Activated CD4-positive, alpha-beta memory T cell treated with anti-CD3 and anti-CD28 coated beads, Interleukin-2, amount 10 ng/mL, durations not matched to agents 7 days and 5 days (primary cell): ENCODE measurements around the gene NTNG2. TPM values are rescaled to one million over a fixed set of nuclear protein-coding genes. Genes with fewer than 3 reads are reported as not detected.

Source experiments
- CTCF ChIA-PET: fragments of 350-600 bp; sonication (Branson Sonifier 250); formaldehyde crosslinking; loops from one replicate; lab custom pipeline; 2021; ENCODE audit warnings: antibody characterized with exemption, inconsistent platforms; lab: Charles Lee
- POLR2A ChIA-PET: fragments of 350-600 bp; sonication (Branson Sonifier 250); formaldehyde crosslinking; loops from one replicate; lab custom pipeline; 2021; ENCODE audit warnings: antibody characterized with exemption; lab: Charles Lee
- DNase-seq: peaks from one replicate; pipeline ENCODE4 v3.0.0-alpha.2; 2020
- H3K27ac Mint-ChIP-seq: one replicate; pipeline ENCODE4 v1.8.0; 2021; ENCODE audit warnings: mild to moderate bottlenecking, mixed read lengths
- H3K27me3 Mint-ChIP-seq: one replicate; pipeline ENCODE4 v1.8.0; 2021; ENCODE audit warnings: mixed read lengths
- H3K36me3 Mint-ChIP-seq: one replicate; pipeline ENCODE4 v1.8.0; 2021; ENCODE audit warnings: low read depth, mixed read lengths
- H3K4me1 Mint-ChIP-seq: one replicate; pipeline ENCODE4 v1.8.0; 2021; ENCODE audit warnings: mixed read lengths
- H3K4me3 Mint-ChIP-seq: one replicate; pipeline ENCODE4 v1.8.0; 2021; ENCODE audit warnings: mild to moderate bottlenecking, mixed read lengths
- H3K9me3 Mint-ChIP-seq: one replicate; pipeline ENCODE4 v1.8.0; 2021; ENCODE audit warnings: mixed read lengths
- total RNA-seq, 2 experiments: library from RNA; stranded (reverse); gene quantifications; one replicate each; pipeline ENCODE4 v1.2.3, GENCODE V29; 2021

NTNG2 gene
- total RNA-seq, 2 experiments from 2014 or later, result 5.9 to 7.3 TPM

GRCh38 chr9:132151118-132151517 is 10.7 kb upstream of the NTNG2 start:
- POLR2A ChIA-PET, result no interaction called here
- no peaks in the 10 kb centered on the region for H3K9me3 Mint-ChIP-seq
- peaks cover 45% of the 10 kb centered on the region for H3K27me3 Mint-ChIP-seq
- CTCF ChIA-PET, result interaction anchor here (0.9 kb wide), 1 partner anchor 19 kb away, joined by 3 read pairs; no protein-coding TSS in a partner anchor
- no peak for DNase-seq
- H3K27ac Mint-ChIP-seq, result no peak overlapping the region
- no peak overlapping the region for H3K4me3 Mint-ChIP-seq
- H3K36me3 Mint-ChIP-seq, result no peaks in the 10 kb centered on the region
- H3K4me1 Mint-ChIP-seq, result peaks cover 14% of the 10 kb centered on the region

GRCh38 chr9:132152231-132152630 is 9.6 kb upstream of the NTNG2 start:
- Mint-ChIP-seq H3K27ac (no peak overlapping the region), H3K36me3 (no peaks in the 10 kb centered on the region), H3K27me3 (peaks cover 44% of the 10 kb centered on the region), H3K9me3 (no peaks in the 10 kb centered on the region), H3K4me3 (no peak overlapping the region), H3K4me1 (peaks cover 9% of the 10 kb centered on the region)
- DNase-seq, result no peak
- ChIA-PET POLR2A (no interaction called here), CTCF (no interaction called here)

GRCh38 chr9:132154863-132155567 is 6.8 kb upstream of the NTNG2 start:
- H3K4me3 Mint-ChIP-seq, result no peak overlapping the region
- H3K27ac Mint-ChIP-seq, result no peak overlapping the region
- POLR2A ChIA-PET, result no interaction called here
- CTCF ChIA-PET, result no interaction called here
- H3K36me3 Mint-ChIP-seq, result no peaks in the 10 kb centered on the region
- H3K27me3 Mint-ChIP-seq, result peaks cover 51% of the 10 kb centered on the region
- no peaks in the 10 kb centered on the region for H3K4me1 Mint-ChIP-seq
- DNase-seq, result no peak
- H3K9me3 Mint-ChIP-seq, result no peaks in the 10 kb centered on the region

- Mint-ChIP-seq H3K27ac (no peak overlapping the region), H3K36me3 (no peaks in the 10 kb centered on the region), H3K4me1 (peaks cover 2% of the 10 kb centered on the region), H3K27me3 (peaks cover 52% of the 10 kb centered on the region), H3K9me3 (no peaks in the 10 kb centered on the region), H3K4me3 (no peak overlapping the region)
- ChIA-PET CTCF (no interaction called here), POLR2A (no interaction called here)
- DNase-seq, result no peak
These were observed 6.3 kb upstream of the NTNG2 start for GRCh38 chr9:132155568-132155895.

- DNase-seq, result no peak
- no peaks in the 10 kb centered on the region for H3K9me3 Mint-ChIP-seq
- ChIA-PET POLR2A (no interaction called here), CTCF (interaction anchor here (1.6 kb wide), 1 partner anchor 13 kb away, joined by 8 read pairs; no protein-coding TSS in a partner anchor)
- no peak overlapping the region for H3K27ac Mint-ChIP-seq
- peaks cover 7% of the 10 kb centered on the region for H3K4me1 Mint-ChIP-seq
- H3K4me3 Mint-ChIP-seq, result no peak overlapping the region
- H3K27me3 Mint-ChIP-seq, result peaks cover 51% of the 10 kb centered on the region
- H3K36me3 Mint-ChIP-seq, result no peaks in the 10 kb centered on the region
These were observed 5.6 kb upstream of the NTNG2 start for GRCh38 chr9:132156262-132156661.

GRCh38 chr9:132157347-132158116 is 4.3 kb upstream of the NTNG2 start:
- H3K9me3 Mint-ChIP-seq, result no peaks in the 10 kb centered on the region
- no peak overlapping the region for H3K27ac Mint-ChIP-seq
- no peak for DNase-seq
- no peak overlapping the region for H3K4me3 Mint-ChIP-seq
- POLR2A ChIA-PET, result no interaction called here
- CTCF ChIA-PET, result interaction anchor here (0.6 to 1.6 kb wide), 2 partner anchors 12 to 612 kb away, joined by 3 to 8 read pairs; no protein-coding TSS in a partner anchor
- H3K4me1 Mint-ChIP-seq, result peaks cover 12% of the 10 kb centered on the region
- H3K27me3 Mint-ChIP-seq, result peaks cover 56% of the 10 kb centered on the region
- peaks cover 2% of the 10 kb centered on the region for H3K36me3 Mint-ChIP-seq

GRCh38 chr9:132160802-132161742 is 786 bp upstream of the NTNG2 start:
- peak overlapping the region; percentile 42 for H3K27ac Mint-ChIP-seq
- H3K36me3 Mint-ChIP-seq, result peaks cover 5% of the 10 kb centered on the region
- CTCF ChIA-PET, result no interaction called here

GRCh38 chr9:132162764-132163456 is 1.1 kb downstream of the NTNG2 start:
- Mint-ChIP-seq H3K9me3 (no peaks in the 10 kb centered on the region), H3K36me3 (peaks cover 5% of the 10 kb centered on the region), H3K4me3 (peak overlapping the region; percentile 84), H3K4me1 (peaks cover 21% of the 10 kb centered on the region), H3K27me3 (peaks cover 62% of the 10 kb centered on the region), H3K27ac (no peak overlapping the region)
- CTCF ChIA-PET, result interaction anchor here (1.0 to 1.2 kb wide), 2 partner anchors 8 to 92 kb away, joined by 3 to 5 read pairs; no protein-coding TSS in a partner anchor
- POLR2A ChIA-PET, result interaction anchor here (0.9 to 2.0 kb wide), 4 partner anchors 38 to 210 kb away, joined by 3 to 5 read pairs (median 4); partner anchors contain the start of gene MED27
- no peak for DNase-seq

More at GRCh38 chr9:132160802-132161742, 786 bp upstream of the NTNG2 start:
- Mint-ChIP-seq H3K9me3 (no peaks in the 10 kb centered on the region), H3K27me3 (peaks cover 60% of the 10 kb centered on the region), H3K4me3 (peak overlapping the region; percentile 80), H3K4me1 (peaks cover 17% of the 10 kb centered on the region)
- DNase-seq, result peak; percentile 80
- POLR2A ChIA-PET, result no interaction called here

- POLR2A ChIA-PET, result interaction anchor here (0.8 to 2.0 kb wide), 3 partner anchors 38 to 84 kb away, joined by 3 to 5 read pairs (median 5); partner anchors contain the start of gene MED27
- peak overlapping the region; percentile 51 for H3K4me3 Mint-ChIP-seq
- H3K9me3 Mint-ChIP-seq, result no peaks in the 10 kb centered on the region
- H3K27ac Mint-ChIP-seq, result no peak overlapping the region
- peaks cover 58% of the 10 kb centered on the region for H3K27me3 Mint-ChIP-seq
- peaks cover 21% of the 10 kb centered on the region for H3K4me1 Mint-ChIP-seq
- DNase-seq, result no peak
- H3K36me3 Mint-ChIP-seq, result peaks cover 5% of the 10 kb centered on the region
- CTCF ChIA-PET, result interaction anchor here (0.7 to 1.2 kb wide), 2 partner anchors 8 to 89 kb away, joined by 4 to 5 read pairs; no protein-coding TSS in a partner anchor
These were observed 1.6 kb downstream of the NTNG2 start for GRCh38 chr9:132163457-132163875.

- CTCF ChIA-PET, result interaction anchor here (0.7 to 1.2 kb wide), 2 partner anchors 7 to 89 kb away, joined by 4 to 5 read pairs; no protein-coding TSS in a partner anchor
- Mint-ChIP-seq H3K27me3 (peaks cover 56% of the 10 kb centered on the region), H3K9me3 (no peaks in the 10 kb centered on the region), H3K36me3 (peaks cover 5% of the 10 kb centered on the region), H3K27ac (no peak overlapping the region), H3K4me3 (peak overlapping the region; percentile 51), H3K4me1 (peaks cover 21% of the 10 kb centered on the region)
- POLR2A ChIA-PET, result interaction anchor here (0.8 to 2.0 kb wide), 2 partner anchors 78 to 85 kb away, joined by 3 to 5 read pairs; partner anchors contain the start of gene MED27
- DNase-seq, result no peak
These were observed 2.2 kb downstream of the NTNG2 start for GRCh38 chr9:132163876-132164603.

- H3K9me3 Mint-ChIP-seq, result no peaks in the 10 kb centered on the region
- CTCF ChIA-PET, result interaction anchor here (1.4 kb wide), 1 partner anchor 402 kb away, joined by 3 read pairs; no protein-coding TSS in a partner anchor
- peaks cover 5% of the 10 kb centered on the region for H3K36me3 Mint-ChIP-seq
- POLR2A ChIA-PET, result no interaction called here
- H3K4me3 Mint-ChIP-seq, result no peak overlapping the region
- DNase-seq, result no peak
- H3K27me3 Mint-ChIP-seq, result peaks cover 54% of the 10 kb centered on the region
- peaks cover 21% of the 10 kb centered on the region for H3K4me1 Mint-ChIP-seq
- no peak overlapping the region for H3K27ac Mint-ChIP-seq
These were observed 2.9 kb downstream of the NTNG2 start for GRCh38 chr9:132164604-132165362.
